Measurements from ENCODE around the gene SUSD6. TPM values are rescaled to one million over a fixed set of nuclear protein-coding genes. Genes with fewer than 3 reads are reported as not detected.

Gene SUSD6
- total RNA-seq, 1 donor from 2014 or later = 80.1 TPM

DNA sequence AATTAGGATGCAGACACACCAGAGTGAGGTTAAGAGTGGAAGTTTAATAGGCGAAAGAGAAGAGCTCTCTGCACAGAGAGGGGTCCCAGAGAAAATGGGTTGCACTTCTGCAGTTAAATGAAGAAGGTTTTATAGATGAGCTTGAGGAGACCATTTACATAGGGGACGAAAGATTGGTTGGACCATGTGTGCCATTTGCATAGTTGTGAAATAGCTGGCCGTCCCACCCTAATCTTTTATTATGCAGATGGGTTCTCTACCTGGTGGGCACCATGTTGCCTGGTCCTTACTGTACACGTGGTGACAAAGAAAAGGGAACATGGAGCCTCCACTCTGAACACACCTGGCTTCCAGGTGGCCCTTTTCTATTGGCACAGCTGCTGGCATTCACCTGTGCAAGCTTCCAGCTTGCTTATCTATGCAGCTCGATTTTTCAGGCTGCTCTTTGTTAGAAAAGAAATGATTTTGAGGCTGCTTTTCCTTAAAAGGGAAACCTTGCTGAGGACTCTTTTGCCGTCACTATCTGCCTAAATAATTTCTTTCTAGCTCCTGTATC is 88.4 kb downstream of the SUSD6 start:
- no peak for DNase-seq
- TF ChIP-seq, protein P1, sequence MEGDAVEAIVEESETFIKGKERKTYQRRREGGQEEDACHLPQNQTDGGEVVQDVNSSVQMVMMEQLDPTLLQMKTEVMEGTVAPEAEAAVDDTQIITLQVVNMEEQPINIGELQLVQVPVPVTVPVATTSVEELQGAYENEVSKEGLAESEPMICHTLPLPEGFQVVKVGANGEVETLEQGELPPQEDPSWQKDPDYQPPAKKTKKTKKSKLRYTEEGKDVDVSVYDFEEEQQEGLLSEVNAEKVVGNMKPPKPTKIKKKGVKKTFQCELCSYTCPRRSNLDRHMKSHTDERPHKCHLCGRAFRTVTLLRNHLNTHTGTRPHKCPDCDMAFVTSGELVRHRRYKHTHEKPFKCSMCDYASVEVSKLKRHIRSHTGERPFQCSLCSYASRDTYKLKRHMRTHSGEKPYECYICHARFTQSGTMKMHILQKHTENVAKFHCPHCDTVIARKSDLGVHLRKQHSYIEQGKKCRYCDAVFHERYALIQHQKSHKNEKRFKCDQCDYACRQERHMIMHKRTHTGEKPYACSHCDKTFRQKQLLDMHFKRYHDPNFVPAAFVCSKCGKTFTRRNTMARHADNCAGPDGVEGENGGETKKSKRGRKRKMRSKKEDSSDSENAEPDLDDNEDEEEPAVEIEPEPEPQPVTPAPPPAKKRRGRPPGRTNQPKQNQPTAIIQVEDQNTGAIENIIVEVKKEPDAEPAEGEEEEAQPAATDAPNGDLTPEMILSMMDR (IDR thresholded peaks at IDR 0.05) = no peak
- peaks cover 95% of the 10 kb centered on the region for H3K4me1 ChIP-seq
- H3K9me3 ChIP-seq = no peaks in the 10 kb centered on the region
- no peak for ATAC-seq
- peak overlapping the region; percentile 9 for H3K27ac ChIP-seq
- intact Hi-C loops (cut with DNase I) = no loop called here
- peaks cover 16% of the 10 kb centered on the region for H3K36me3 ChIP-seq
- no peaks in the 10 kb centered on the region for H3K27me3 ChIP-seq (ENCODE audit: low read depth)
- H3K4me3 ChIP-seq = no peak overlapping the region

DNA sequence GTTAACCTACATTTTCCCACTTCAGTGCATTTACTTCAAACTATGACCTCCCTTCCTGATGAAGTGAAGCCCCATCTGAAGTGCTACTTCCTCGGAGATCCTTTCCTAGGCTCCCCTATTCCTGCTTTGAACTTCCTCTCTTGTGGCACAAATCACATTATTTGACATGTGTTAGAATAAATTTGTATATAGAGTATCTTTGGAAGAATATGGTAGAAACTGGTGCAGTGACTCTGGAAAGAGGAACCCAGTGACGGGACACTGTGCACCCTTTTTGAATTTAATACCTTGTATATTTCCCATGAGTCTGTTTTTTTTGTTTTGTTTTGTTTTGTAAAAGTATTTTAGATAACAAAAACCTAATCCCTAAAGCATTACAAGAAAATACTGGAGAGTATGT is 89.2 kb downstream of the SUSD6 start:
- intact Hi-C loops (cut with DNase I) = no loop called here
- Histone ChIP-seq H3K27ac (peak overlapping the region; percentile 9), H3K36me3 (peaks cover 23% of the 10 kb centered on the region), H3K4me1 (peaks cover 90% of the 10 kb centered on the region), H3K4me3 (no peak overlapping the region), H3K27me3 (ENCODE audit: low read depth) (no peaks in the 10 kb centered on the region), H3K9me3 (no peaks in the 10 kb centered on the region)
- no peak for DNase-seq
- TF ChIP-seq, protein P1 (IDR thresholded peaks at IDR 0.05) = no peak
- no peak for ATAC-seq

DNA sequence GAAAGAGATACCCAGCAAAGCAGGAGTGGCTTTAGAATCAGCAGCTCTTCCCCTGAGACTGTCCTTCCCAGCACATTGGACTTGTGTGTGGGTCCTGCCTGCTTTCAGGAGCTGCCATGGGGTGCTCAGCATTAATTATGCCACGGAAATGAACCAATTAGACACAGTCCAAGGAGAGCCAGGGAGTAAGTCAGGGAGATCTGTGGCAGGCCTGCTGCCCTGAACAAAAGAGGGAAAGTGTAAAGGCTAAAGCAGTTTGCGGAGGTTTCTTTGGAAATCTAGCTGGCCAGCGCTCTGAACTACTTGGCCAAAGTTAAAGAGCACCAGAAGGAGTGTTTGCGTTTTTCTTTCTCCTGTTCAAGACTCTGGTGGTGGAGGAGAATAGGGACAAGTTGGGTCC is 89.9 kb downstream of the SUSD6 start:
- peaks cover 90% of the 10 kb centered on the region for H3K4me1 ChIP-seq
- no peaks in the 10 kb centered on the region for H3K27me3 ChIP-seq (ENCODE audit: low read depth)
- DNase-seq (no peak), ATAC-seq (no peak)
- TF ChIP-seq, protein P1 (IDR thresholded peaks at IDR 0.05) = no peak
- intact Hi-C loops (cut with DNase I) = no loop called here
- H3K9me3 ChIP-seq = no peaks in the 10 kb centered on the region
- peak overlapping the region; percentile 9 for H3K27ac ChIP-seq
- peaks cover 30% of the 10 kb centered on the region for H3K36me3 ChIP-seq
- no peak overlapping the region for H3K4me3 ChIP-seq

DNA sequence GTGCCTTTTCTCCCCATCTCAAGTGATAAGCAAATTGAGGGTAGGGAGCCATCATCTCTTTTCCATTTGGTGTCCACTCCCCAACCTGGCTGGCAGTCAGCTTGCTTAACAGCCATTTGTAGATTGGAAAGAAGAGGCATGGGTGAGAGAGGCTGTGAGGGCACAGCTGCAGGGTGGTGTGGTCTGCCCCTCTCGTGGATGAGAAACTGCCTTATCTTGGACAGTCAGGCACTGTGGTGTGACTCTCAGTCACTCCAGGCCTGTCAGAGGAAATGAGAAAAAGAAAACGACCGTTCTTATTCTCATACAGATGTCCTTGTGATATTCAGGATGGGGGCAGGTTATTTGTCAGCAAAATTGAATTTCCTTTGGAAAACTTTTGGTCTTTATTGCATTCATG is 90.5 kb downstream of the SUSD6 start:
- intact Hi-C loops (cut with DNase I) = no loop called here
- Histone ChIP-seq H3K27ac (peak overlapping the region; percentile 9), H3K9me3 (no peaks in the 10 kb centered on the region), H3K27me3 (ENCODE audit: low read depth) (no peaks in the 10 kb centered on the region), H3K4me3 (no peak overlapping the region), H3K4me1 (peaks cover 86% of the 10 kb centered on the region), H3K36me3 (peaks cover 36% of the 10 kb centered on the region)
- ATAC-seq (peak in 1 of 2 donors; percentile 50), DNase-seq (no peak)
- TF ChIP-seq, protein P1 (IDR thresholded peaks at IDR 0.05) = no peak

DNA sequence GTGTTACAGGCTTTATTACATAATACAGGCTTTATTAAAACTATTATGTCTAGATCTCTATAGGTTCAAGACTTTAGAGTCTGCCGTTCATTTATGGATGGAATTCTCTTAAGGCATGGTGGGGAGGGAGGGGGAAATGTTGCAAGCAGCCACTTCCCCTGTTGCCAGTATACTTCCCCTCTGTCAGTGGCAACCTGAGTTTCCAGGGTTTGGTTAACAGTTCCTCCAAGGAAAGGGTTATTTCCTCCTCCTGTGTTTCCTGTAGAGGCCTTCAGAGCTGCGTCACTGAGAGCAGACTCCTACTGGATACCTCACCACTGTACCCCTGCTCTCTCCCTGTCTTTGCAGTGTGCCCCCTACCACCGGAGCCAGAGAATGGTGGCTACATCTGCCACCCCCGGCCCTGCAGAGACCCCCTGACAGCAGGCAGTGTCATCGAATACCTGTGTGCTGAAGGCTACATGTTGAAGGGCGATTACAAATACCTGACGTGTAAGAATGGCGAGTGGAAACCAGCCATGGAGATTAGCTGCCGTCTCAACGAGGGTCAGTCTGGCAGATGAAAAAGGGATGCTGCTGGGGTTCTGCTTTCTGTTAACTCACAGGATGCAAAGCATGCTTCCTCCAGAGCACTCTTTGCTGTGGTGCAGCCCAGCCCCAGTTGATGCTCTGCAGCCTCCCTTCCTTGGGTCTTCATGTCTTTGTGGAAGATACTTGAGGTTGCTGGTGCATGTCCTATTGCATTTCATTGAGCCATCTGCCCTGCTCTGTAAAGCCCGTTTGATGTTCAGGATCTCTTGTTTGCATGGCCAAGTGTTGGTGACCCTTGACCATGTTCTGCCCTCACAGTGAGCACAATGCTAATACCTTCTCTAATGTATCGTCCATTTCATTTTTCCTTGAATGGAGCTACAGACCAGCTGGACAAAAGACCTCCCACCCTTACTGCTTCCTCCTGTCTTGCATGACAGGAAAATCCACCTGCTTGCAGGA is 91.9 kb downstream of the SUSD6 start:
- Histone ChIP-seq H3K36me3 (peaks cover 51% of the 10 kb centered on the region), H3K27me3 (ENCODE audit: low read depth) (no peaks in the 10 kb centered on the region), H3K4me3 (no peak overlapping the region), H3K4me1 (peaks cover 74% of the 10 kb centered on the region), H3K9me3 (no peaks in the 10 kb centered on the region), H3K27ac (peak overlapping the region; percentile 60)
- intact Hi-C loops (cut with DNase I) = no loop called here
- ATAC-seq (peak; percentile 66 to 77), DNase-seq (no peak)
- TF ChIP-seq, protein P1 (IDR thresholded peaks at IDR 0.05) = no peak
